Right forelimb (tissue), 1 donor: ENCODE data around the gene TRIM27.
A peak's percentile ranks its signal among the peaks of the same experiment; 100 is the strongest.
"Not testable (repeated sequence)": the region's sequence is repeated elsewhere in the genome, so short reads cannot be mapped to it uniquely, and the experiment has no call there.

Experiments used
- DNase-seq: peaks from one replicate; pipeline ENCODE4 v3.0.0-alpha.2; 2018

Gene TRIM27

DNA sequence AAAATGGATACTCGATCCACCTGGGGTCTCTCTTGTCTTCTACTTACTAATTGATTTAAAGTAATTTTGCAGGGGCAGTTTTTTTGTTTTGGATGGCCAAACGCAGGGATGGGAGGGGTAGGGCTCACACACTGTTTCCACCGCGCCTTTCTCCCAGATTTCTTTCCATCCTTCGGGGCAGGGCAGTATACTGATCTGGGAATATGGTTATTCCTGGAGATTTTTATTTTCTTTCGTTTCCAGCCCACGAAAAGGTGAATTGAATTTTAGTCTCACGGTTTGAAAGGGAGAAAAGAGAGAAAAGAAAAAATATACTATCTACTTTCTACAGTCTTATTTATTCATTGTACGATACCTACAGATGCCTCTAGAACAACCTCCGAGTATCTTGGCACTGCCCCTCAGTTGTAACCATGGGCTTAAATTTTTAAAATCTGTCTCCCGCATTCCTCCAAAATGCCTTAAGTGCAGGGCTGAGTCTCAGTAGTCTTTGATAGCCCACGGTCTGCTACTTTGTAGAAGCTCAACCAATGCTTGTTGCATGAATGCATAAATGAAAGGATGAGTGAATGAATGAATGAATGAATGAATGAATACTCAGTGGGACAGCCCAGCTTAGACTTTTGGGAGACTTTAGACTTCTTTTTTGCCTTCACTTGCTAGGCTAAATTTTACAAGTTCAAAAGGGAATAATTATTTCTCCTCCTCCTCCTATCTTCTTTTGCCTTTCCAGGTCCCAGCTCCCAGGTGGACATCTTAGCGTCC is 18.1 kb upstream of the TRIM27 start:
- no peak for DNase-seq

DNA sequence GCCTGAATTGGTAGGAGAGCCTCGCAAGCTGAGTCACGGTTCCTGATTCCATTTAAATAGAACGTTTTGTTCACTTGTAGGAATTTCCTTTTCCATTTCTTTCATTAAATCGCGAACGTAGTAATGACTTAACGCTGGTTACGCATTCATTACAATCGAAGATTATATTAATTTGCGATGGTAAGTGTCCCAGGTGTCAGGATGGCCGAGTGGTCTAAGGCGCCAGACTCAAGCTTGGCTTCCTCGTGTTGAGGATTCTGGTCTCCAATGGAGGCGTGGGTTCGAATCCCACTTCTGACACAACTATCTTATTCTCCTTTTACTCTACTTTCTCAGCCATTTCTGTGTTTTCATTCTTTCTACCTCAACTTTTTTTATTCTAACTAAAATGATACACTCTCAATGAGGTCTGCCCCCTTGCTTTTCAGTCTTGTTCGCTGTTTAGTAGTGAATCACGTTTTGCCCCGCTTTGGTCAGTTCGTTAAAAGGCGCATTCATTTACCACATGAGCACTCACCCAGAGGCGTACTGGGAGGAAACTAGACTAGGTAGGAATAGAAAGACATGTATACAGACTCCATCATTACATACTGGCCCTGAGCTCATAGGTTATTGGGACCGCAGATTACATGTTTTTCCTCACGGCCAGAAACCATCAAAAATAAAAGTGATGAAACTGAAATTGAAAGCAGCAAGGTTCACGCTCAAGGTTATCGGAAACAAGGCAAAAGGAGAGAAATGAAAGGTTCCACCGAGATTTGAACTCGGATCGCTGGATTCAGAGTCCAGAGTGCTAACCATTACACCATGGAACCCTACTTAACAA is 17.3 kb upstream of the TRIM27 start:
- peak; percentile 78 for DNase-seq

DNA sequence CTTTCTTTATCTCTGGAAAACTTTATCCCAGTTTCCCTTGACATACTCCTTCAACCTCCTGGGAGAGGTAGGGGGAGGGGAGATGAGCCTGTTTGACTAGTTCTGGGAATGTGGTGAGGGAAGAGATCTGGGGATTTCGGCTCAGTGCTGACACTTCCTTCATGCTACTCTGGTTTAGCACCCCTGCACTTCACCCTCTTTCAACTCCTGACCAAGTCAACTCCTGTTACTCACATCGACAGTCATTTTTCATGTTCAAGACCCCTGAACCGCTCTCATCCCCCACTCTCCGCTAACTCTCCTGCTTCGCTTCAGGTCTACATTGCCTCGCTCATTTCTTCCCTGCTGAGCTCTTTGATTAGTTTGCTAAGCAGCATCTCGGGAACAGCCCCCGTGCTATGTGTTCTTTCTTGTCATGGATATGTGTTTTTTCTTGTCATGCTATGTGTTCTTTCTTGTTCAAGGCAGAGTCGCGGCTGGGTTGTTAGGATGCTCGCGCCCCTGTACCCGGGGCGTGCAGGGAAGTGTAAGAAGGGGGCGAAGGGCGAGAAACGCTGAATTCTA is 16.6 kb upstream of the TRIM27 start:
- peak; percentile 64 for DNase-seq

DNA sequence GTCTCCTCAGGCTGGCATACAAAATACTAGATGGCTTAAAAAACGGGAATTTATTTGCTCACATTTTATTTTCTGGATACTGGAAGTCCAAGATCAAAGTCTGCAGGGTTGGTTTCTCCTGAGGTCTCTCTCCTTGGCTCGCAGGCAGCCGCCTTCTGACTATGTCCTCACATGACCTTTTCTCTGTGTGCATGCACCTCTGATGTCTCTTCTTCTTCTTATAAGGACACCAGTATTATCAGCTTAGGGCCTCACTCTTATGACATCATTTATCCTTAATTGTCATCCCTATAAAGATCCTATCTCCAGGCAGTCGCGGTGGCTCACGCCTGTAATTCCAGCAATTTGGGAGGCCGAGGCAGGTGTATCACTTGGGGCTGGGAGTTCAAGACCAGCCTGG is 9.3 kb upstream of the TRIM27 start:
- no peak for DNase-seq

DNA sequence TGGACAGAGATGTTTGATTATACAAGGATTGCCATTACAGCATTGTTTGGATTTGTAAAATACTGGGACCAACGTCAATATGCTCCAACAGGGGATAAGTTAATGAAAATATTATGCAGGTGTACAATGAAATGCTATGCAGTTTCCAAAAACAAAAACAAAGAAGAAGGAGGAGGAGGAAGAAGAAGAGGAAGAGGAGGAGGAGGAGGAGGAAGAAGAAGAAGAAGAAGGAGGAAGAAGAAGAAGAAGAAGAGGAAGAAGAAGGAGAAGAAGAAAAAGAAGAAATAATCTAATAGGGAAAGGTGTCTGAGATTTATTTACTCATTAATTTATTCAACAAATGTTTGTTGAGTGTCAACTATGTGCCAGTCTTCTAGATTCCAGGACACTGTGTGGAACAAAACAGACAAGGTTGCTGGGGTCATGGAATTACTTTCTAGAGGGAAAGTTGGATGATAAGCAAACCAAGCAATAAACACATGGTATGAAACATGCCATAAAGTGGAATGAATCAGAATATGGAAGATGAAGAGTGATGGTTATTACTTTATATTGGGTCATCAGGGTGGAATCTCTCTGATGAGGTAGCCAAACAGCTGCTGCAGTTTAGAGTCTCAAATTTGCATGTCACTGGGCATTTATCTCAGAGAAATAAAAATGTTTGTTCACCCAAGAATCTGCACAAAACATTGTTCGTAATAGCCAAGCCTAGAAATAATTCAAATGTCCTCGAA is 6.3 kb upstream of the TRIM27 start:
- DNase-seq: no peak

DNA sequence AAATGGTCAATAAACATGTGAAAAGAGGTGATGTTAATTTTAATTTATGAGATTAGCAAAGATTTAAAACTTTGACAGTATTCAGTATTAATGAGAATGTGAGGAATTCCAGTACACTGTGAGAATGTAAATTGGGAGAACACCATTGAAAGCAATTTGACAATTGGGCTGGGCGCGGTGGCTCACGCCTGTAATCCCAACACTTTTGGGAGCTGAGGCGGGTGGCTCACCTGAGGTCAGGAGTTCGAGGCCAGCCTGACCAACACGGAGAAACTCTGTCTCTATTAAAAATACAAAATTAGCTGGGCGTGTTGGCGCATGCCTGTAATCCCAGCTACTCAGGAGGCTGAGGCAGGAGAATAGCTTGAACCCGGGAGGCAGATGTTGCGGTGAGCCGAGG is 5.6 kb upstream of the TRIM27 start:
- not testable (repeated sequence) for DNase-seq

DNA sequence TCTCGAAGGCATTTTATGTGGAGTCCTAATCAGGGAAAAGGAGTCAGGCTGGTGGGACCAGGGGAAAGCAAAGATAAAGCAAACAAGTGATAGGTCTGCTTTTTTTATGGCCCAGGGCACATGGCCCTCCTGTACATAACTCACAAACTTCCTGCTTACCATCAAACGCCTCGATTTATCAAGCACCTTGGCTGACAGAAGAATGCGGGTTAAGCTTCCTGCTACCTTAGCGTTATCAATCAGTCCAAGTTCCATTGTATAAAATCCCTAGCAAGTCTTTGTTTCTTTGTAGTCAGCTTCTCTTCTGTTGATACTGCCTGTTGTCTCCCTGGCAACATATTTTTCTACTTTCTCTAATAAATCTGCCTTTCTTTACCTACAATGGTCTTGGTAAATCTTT is 4.1 kb upstream of the TRIM27 start:
- no peak for DNase-seq

DNA sequence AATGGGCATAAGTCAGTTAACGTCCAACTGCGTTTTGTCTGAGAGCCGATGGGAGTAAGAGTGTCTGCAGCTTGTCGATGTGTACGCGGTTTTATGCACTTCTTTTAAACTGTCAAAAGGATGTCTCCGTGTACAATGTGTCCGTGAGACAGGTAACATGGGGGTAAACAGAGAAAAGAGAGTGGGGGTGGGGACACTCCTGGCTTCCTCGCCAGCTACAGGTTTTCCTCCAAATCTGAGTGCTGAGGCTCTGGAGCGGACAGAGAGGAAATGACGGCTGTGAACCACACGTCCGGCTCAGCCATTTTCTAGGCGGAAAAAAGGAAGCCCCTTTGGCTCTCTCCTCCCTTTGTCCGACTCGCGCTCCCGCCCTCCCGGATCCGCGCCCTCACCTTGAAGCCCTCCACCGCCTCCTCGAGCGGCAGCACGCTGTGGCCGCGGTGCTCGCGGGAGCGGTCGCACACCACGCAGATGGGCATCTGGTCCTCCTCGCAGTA is 916 bp downstream of the TRIM27 start:
- DNase-seq: peak; percentile 73

DNA sequence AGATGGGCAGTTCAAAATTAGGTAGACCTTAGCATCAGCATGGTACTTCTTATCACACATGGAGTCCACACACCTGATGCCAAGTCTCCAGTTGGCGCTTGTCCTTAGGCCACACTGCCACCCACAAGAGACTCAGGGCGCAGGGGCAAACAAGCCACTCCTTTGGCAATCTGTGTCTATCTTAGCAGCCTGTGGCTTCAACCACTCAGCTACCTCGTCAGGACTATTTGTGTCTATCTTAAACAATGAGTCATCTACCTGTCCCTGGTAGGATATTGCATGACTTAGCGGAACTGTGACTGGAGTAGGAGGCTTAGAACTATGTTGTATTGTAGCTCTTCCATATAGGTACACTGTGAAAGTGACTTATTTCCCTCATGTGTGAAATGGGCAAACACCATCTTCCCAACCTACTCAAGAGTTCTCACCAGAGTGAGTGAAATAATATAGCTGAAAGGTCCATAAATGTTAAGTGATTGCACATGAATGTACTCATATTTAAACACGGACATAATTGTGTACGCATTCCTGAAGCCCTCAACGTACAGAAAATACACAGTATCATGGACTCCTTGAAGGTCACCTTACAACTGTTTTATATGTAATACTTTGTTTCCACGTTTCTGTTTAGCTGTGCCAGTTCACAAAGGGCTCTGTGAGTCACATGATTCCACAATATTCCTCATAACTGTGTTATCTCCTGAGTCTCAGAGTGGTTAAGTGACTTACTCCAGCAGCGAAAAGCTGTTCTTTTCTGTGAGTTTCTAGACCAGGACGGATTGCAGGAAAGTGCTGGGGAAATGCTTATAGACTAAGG is 1.6 kb downstream of the TRIM27 start:
- DNase-seq: no peak

DNA sequence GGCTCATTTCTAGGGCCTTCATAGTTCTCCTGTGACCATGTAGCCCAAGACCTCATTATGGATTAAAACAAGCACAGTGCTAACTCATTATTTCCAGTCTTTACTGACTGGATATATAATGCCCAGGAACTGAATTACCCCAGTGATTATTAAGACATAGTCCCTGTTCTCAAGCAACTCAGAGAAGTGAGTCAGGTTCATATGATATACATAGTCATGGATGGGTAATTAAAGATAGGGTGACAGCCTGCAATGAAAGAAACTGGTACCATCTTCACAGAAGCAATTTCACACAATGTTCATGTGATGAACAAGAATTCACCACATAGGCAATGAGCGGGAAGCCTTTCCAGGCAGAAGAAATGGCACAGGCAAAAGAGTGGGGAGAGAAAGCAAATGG is 3.5 kb downstream of the TRIM27 start:
- DNase-seq: no peak

DNA sequence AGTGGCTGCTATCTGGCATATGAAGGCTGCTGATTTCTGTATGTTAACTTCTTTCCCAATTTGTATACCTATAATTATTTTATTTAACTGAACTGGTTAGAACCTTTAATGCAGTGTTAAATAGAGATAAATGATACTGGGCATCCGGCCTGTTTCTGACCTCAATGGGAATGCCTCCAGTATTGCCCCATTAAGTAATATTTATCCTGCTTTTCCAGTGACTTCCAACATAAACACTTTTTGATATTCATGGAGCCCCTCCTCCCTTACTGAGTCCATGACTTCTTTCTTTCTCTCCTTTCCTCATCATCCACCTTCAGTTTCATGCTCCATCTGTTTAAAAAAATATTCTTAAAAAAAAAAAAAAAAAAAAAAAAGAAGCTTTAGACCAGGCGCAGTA is 8.8 kb downstream of the TRIM27 start:
- no peak for DNase-seq

DNA sequence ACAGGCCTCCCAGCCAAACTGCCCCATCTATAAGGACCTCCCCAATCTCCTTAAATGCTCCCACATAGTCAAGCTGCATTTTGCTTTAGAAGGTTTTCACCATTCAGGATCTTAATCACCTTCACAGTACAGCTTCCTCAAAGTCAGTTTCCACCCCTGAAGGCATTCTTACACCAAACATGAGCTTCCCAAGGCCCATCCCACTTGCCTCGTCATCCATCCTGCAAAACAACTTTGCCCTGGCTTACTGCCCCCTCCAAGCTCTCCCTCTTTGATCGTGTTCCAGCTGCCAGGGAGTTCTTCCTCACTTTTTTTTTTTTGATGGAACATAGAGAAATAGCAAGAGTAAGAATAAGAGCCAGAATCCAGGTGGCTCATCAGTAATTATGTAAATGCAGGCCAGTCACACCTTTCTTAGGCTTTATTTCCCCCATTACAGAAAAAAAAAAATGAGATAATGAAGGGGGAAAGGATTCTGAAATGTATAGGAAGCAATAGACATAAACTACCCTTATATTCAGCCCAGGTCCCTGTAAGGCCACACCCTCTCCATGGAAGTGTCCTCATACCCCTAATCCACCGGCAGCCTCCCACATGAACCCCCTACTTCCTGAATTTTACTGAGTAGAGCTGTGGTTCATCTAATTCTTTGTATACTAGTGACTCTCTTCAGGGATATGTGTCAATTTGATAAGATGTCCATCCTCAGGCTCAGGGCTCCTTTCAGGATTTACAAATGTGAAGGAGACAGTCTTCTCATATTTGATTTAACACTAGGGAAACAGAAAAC is 12.7 kb downstream of the TRIM27 start:
- DNase-seq: no peak

DNA sequence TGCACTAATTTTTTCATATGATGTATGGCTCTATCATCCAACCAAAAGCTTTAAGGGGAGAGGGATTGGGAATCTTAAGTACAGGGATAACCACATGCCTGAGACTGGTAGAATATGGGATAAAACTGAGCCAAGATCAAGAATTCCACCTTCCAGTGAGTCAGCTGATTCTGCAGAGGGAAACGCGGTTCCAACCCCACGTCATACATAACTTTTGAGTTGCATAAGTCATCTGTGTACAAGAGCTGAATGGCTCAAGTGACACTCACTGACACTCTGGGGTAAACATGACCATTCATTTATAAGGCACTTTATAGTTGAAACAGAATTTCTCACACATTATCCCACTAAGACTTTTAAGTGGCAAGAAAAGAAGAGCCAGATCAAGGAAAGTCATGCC is 16.4 kb downstream of the TRIM27 start:
- no peak for DNase-seq

DNA sequence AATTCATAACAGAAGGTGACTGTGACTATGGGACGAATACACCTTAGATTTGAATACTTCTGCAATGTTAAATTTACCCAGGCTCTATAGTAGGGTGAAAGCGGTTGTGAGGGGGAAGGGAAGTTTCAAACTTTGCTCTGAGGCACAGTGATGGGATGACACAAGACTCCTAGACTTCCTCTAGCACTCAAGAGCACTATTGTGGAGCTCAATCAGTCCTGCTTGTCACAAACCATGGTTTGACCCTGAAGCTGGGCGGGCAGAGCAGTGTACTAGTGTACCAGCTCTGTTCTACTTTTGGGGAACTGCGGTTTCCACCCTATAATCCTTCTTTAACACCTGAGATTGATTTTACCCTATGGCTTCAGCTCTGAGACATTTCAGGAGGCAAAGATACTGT is 17.1 kb downstream of the TRIM27 start:
- DNase-seq: no peak

DNA sequence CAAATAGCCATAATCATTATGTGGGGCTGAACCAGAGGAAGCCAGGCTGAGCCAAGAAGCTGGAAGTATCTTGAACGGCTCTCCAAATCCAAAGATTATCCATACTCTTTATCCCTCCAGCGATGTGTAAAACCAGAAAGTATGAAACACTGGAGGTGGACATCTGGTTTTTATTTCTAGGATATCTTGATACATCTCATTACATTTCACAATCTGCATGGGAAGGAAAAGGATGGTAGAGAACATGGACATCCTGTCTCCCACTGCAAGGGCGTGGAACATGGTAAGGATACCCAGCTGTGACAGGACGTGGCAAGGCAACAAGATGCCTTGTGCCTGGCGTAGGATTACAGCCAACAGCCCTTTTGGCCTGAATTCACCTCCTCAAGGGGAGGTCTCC is 20.1 kb downstream of the TRIM27 start:
- no peak for DNase-seq

DNA sequence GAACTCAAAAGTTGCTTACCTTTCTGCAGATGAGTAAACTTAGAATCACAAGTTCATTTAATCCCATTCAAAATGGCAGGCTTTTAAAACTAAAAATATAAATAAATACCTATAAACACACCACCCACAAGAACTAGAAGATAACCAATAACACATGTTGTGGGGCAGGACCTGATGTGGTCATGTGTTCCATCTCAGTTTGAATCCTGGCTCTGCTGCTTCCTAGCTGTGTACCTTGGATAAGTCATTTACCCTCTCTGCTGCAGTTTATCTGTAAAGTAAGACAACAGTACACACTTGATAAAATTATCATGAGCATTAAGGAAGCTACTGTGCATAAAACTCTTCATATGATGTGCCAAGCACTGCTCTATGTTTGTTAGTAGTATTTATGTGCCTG is 22.0 kb downstream of the TRIM27 start:
- no peak for DNase-seq

DNA sequence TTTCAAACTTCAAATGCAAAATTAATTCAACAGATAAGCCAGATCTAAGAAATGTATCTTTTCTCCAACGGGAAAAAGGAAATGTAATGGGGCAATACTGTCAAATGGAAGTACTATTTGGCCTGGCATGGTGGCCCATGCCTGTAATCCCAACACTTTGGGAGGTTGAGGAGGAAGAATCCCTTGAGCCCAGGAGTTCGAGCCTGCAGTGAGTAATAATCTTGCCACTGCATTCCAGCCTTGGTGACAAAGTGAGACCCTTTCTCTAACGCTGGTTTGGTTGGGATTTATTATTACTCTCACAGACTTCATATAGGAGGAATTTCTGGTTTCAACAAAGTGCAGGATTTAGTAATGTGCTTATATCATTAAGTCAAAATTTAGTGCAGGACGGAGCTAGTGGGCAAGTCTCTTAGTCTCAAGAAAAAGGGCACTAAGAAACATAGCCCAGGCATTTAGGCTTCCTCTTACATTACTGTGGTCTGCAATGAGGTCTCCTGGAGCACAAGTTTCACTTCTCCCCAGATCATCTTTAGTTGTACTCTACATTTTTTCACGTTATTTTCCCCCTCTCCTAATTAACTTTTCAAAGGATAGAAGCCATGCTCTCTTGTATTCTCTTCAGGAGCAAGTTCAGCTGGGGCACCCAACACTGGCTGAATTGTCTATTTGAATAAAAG is 23.1 kb downstream of the TRIM27 start:
- no peak for DNase-seq

DNA sequence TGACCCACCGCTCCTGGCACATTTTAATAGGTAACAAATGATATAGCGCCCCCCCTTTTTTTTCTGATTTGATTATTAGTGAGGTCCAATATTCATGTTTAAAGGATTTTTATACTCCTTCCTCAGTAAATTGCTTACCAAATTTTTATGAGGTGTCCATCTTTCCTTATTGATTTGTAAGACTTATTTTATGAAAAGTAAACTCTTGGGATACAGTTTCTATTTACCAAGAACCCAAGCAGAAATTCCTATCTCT is 25.1 kb downstream of the TRIM27 start:
- no peak for DNase-seq

DNA sequence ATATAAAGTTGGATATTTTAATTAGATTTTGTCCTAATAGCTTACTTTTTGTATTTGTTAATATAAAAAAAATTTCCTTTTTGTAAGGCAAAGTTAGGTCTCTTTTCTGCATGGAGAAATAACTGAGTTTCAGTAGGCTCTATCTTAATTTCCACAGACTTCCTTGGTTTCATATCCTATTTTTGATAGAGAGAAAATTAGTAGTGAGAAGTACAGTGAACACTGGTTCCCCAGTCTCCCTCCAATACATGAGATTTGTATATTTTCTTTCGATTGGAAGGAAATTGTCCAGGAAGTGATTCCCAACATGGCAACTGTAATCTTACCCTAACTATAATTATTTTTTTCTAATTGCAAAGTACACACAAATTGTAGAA is 26.4 kb downstream of the TRIM27 start:
- no peak for DNase-seq

DNA sequence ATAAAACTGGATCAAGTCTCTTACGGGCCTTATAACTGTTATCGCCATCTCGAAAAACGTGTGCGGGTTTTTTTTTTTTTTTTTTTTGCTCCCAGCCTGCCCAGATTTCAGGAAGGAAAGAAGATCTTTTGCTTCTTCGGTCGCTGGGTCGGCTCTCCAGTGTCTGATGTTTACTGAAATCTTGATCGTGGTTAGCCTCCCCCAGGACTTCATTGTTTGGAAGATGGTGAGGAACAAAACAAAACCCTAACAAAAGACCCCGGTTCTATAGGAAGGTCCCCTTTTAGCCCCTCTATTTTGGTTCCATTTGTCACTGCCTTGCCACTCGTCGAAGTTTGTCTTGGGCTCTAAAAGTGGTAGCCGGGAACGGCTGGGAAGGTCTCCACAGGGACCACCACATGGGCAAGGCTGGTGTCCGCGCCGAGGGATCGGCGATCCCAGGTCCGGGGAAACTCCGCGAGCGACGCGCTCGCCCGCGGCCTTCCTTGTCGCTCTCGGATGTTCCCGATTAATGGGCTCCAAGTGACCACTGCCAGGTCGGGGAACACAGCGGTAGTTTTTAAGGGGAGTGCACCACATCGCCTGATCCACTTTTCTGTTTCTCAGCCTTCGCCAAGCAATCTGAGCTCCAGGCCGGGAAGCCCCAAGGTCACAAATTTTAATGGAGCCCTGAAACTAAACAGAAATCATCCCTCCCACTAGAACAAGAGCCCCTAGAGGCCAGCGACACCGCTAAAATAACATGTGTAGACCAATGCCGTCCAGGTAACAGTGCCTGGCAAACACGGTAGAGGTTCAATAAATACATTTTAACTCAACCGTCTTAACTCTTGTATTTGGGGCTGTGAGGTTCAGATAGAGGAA is 27.0 kb downstream of the TRIM27 start:
- DNase-seq: peak; percentile 84
